GM12878 (cell line): Measurements from ENCODE around the gene PIP5KL1. TPM values are rescaled to one million over a fixed set of nuclear protein-coding genes. Genes with fewer than 3 reads are reported as not detected.
A peak's percentile ranks its signal among the peaks of the same experiment; 100 is the strongest.

Source experiments
- ATAC-seq: fragments of 200-7000 bp; cut with Tn5 transposase; 3 replicates; pipeline ENCODE4 v1.9.1; 2020; ENCODE audit warnings: mild to moderate bottlenecking, moderate library complexity
- BruUV-seq: library from RNA; stranded (reverse); fragments of 400-500 nt; replicated peaks from 2 replicates; lab custom pipeline; 2021; lab: Mats Ljungman, UMichigan
- CTCF ChIA-PET: fragments of 300-600 bp; sonication (Branson Sonifier 250); formaldehyde crosslinking; extraction: SDS; loops from one replicate; lab custom pipeline; 2021; ENCODE audit warnings: inconsistent platforms; lab: Yijun Ruan, JAX
- POLR2A ChIA-PET: fragments of 350-600 bp; formaldehyde crosslinking; extraction: SDS; loops from one replicate; lab custom pipeline; 2021; ENCODE audit warnings: inconsistent platforms; lab: Charles Lee
- RAD21 ChIA-PET: fragments of 300-600 bp; sonication (Branson Sonifier 250); formaldehyde crosslinking; loops from one replicate; lab custom pipeline; 2023; ENCODE audit warnings: antibody characterized with exemption; ENCODE audit not compliant: unreplicated experiment; lab: Charles Lee
- SMC1A ChIA-PET: fragments of 300-600 bp; sonication (Branson Sonifier 250); formaldehyde crosslinking; loops from one replicate; lab custom pipeline; 2023; ENCODE audit not compliant: unreplicated experiment, uncharacterized antibody; lab: Charles Lee
- DNase-seq: peaks from one replicate; pipeline ENCODE4 v3.0.0-alpha.2; 2011; ENCODE audit warnings: low read depth, low spot score
- FAIRE-seq: peaks from 3 replicates; lab custom pipeline; 2011; peaks lifted over from hg19 to GRCh38; lab: Jason Lieb, UNC
- H2AFZ ChIP-seq: 2 replicates; pipeline ENCODE4 v1.6.0; 2011; ENCODE audit warnings: low read depth, low read length, control low read depth; ENCODE audit not compliant: control insufficient read depth
- H3K27ac ChIP-seq: 2 replicates; pipeline ENCODE4 v1.5.1; 2011; ENCODE audit warnings: control low read depth; ENCODE audit not compliant: control insufficient read depth, insufficient read depth
- H3K27me3 ChIP-seq, 2 experiments: replicated peaks in 1 of 2; 2 replicates each; pipeline versions ENCODE4 v1.6.0 to v1.6.1; 2011; ENCODE audit warnings: low read length in 1 of 2; ENCODE audit not compliant: control insufficient read depth in 2 of 2, insufficient read depth in 2 of 2
- H3K36me3 ChIP-seq, 2 experiments: 2 replicates each; pipeline ENCODE4 v1.5.1; 2011; ENCODE audit warnings: low read length in 1 of 2; ENCODE audit not compliant: control insufficient read depth in 2 of 2, insufficient read depth in 2 of 2
- H3K4me1 ChIP-seq: 2 replicates; pipeline ENCODE4 v1.6.1; 2011; ENCODE audit warnings: mild to moderate bottlenecking, low read length, moderate library complexity, mixed read lengths; ENCODE audit not compliant: control insufficient read depth, insufficient read depth
- H3K4me2 ChIP-seq: 2 replicates; pipeline ENCODE4 v1.6.0; 2011; ENCODE audit warnings: control low read depth; ENCODE audit not compliant: control insufficient read depth, insufficient read depth
- H3K4me3 ChIP-seq: fragments of 200-600 bp; sonication (generic); 2 replicates; pipeline ENCODE4 v1.5.1; 2016
- H3K79me2 ChIP-seq: 2 replicates; pipeline ENCODE4 v1.6.0; 2011; ENCODE audit warnings: low read length; ENCODE audit not compliant: control insufficient read depth, insufficient read depth
- H3K9ac ChIP-seq: 2 replicates; pipeline ENCODE4 v1.8.0; 2011; ENCODE audit warnings: low read length, control low read depth, mixed read lengths; ENCODE audit not compliant: control insufficient read depth, insufficient read depth
- H3K9me3 ChIP-seq: replicated peaks from 3 replicates; pipeline ENCODE4 v1.5.1; 2011; ENCODE audit warnings: mild to moderate bottlenecking, low read length; ENCODE audit not compliant: control insufficient read depth, insufficient read depth
- H4K20me1 ChIP-seq: 2 replicates; pipeline ENCODE4 v1.6.0; 2011; ENCODE audit not compliant: control insufficient read depth, insufficient read depth
- EED ChIP-seq: sonication (generic); IDR thresholded peaks from 2 replicates; pipeline ENCODE4 v1.6.1; 2016; ENCODE audit warnings: antibody characterized with exemption, low read depth
- IKZF2 ChIP-seq, 2 experiments: fragments of 450-650 bp; IDR thresholded peaks; 2 replicates each; pipeline ENCODE4 v1.6.1; 2017; ENCODE audit warnings: mild to moderate bottlenecking in 2 of 2, moderate library complexity in 2 of 2
- MEF2B ChIP-seq: fragments of 450-650 bp; IDR thresholded peaks from 2 replicates; pipeline ENCODE4 v1.6.1; 2018; ENCODE audit warnings: mild to moderate bottlenecking, moderate library complexity; ENCODE audit not compliant: partially characterized antibody, poor library complexity, severe bottlenecking
- SMAD1 ChIP-seq: fragments of 450-650 bp; IDR thresholded peaks from 2 replicates; pipeline ENCODE4 v1.6.1; 2018; ENCODE audit warnings: mild to moderate bottlenecking, low read depth; ENCODE audit not compliant: partially characterized antibody
- TAF1 ChIP-seq: IDR thresholded peaks from 2 replicates; pipeline ENCODE4 v1.6.1; 2011; ENCODE audit warnings: mild to moderate bottlenecking, low read depth, low read length, borderline replicate concordance
- TARDBP ChIP-seq: IDR thresholded peaks from 2 replicates; pipeline ENCODE4 v1.6.1; 2016; ENCODE audit warnings: borderline replicate concordance
- YBX1 ChIP-seq: fragments of 450-650 bp; IDR thresholded peaks from 2 replicates; pipeline ENCODE4 v1.6.1; 2016; ENCODE audit warnings: antibody characterized with exemption
- ZNF592 ChIP-seq: fragments of 450-650 bp; IDR thresholded peaks from 2 replicates; pipeline ENCODE4 v1.6.1; 2017; ENCODE audit warnings: mild to moderate bottlenecking, moderate library complexity
- WGBS: methylation state at CpG from one replicate; pipeline ENCODE4 v1.1.6; 2016; ENCODE audit warnings: low lambda C conversion rate; ENCODE audit not compliant: insufficient replicate concordance, insufficient coverage; ENCODE audit errors: missing lambda C conversion rate; 5-methylcytosine and 5-hydroxymethylcytosine counted together
- in situ Hi-C: fragments of 300-500 bp; cut with MboI; formaldehyde crosslinking; loops from 9 replicates; pipeline ENCODE4 v1.14.3; 2018; ENCODE audit warnings: mixed read lengths
- intact Hi-C: fragments of 100-400 bp; cut with micrococcal nuclease; formaldehyde crosslinking; loops from one replicate; pipeline ENCODE4 v1.14.2; 2022; ENCODE audit not compliant: unreplicated experiment
- polyA plus RNA-seq, 11 experiments: library from polyadenylated mRNA; depleted of rRNA in 4 of 11; unstranded in 6 of 11; stranded (reverse) in 5 of 11; fragments of >200 nt; fragmentation: Nextera tagmentation in 4 of 11; fragmentation: Illumina TruSeq in 1 of 11; extraction: Ambion mirVana in 4 of 11; extraction: Trizol in 1 of 11; gene quantifications; 1 replicate in 1 of 11; 2 replicates in 10 of 11; pipeline versions ENCODE4 v1.2.1 to v1.2.3, GENCODE V29; 2011 to 2016; ENCODE audit warnings: inconsistent platforms in 2 of 11, missing spikeins in 2 of 11, low read depth in 1 of 11
- total RNA-seq, 4 experiments: library from RNA; depleted of rRNA in 3 of 4; stranded (reverse); fragments of >200 nt in 3 of 4; fragmentation: Illumina TruSeq in 1 of 4; extraction: Trizol in 1 of 4; gene quantifications; 2 replicates each; pipeline versions ENCODE4 v1.2.1 to v1.2.3, GENCODE V29; 2013 to 2021
- TF ChIP-seq, protein P1 (sequence below): IDR thresholded peaks from 2 replicates; pipeline ENCODE4 v1.6.1; 2012; ENCODE audit warnings: mild to moderate bottlenecking, low read depth, low read length
- TF ChIP-seq, protein P2 (sequence below), 3 experiments: IDR thresholded peaks in 2 of 3; conservative IDR thresholded peaks in 1 of 3; 2 replicates each; pipeline ENCODE4 v1.5.1; 2011; ENCODE audit warnings: low read depth in 3 of 3, low read length in 3 of 3, mild to moderate bottlenecking in 3 of 3, control low read depth in 2 of 3, moderate library complexity in 2 of 3, inconsistent platforms in 1 of 3, mixed read lengths in 1 of 3; ENCODE audit not compliant: control insufficient read depth in 2 of 3, insufficient read depth in 1 of 3; ENCODE audit errors: extremely low read depth in 1 of 3

The PIP5KL1 gene
- total and polyA plus RNA-seq, 10 of the 15 experiments (the other 5 are each of a cell fraction or from before 2014, with no cell fraction given) = 0.04 to 0.67 (median 0.43) TPM; not detected in 2

DNA sequence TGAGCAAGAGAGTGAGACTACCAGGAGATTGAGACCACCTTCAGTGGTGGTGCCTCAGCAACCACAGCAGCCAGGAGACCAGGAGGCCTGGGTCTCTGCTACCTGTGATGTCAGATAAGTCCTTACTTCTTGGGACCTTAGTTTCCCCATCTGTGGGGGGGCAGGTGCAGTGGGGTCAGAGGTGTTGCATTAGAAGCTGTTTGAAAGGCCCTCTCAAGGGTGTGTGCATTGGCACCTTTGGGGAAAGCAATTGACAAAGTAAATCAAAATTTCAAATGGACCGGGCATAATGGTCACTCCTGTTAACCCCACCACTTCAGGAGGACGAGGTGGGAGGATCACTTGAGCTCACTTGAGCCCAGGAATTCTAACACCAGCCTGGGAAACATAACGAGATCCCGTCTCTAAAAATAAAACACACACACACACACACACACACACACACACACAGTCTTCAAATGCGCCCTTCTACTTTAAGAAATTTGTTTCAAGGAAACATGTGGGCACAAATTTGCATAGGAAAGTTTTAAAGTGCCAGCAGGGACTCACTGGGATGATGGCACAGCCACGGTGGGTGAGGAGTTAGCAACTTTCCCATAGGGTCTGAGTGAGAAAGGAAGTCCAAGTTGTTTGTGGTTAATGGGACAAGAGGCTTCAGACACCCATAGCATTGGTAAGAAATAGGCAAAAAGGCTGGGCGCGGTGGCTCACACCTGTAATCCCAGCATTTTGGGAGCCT, 51.8 kb downstream of the PIP5KL1 start (continued):
- TF ChIP-seq, protein P1, sequence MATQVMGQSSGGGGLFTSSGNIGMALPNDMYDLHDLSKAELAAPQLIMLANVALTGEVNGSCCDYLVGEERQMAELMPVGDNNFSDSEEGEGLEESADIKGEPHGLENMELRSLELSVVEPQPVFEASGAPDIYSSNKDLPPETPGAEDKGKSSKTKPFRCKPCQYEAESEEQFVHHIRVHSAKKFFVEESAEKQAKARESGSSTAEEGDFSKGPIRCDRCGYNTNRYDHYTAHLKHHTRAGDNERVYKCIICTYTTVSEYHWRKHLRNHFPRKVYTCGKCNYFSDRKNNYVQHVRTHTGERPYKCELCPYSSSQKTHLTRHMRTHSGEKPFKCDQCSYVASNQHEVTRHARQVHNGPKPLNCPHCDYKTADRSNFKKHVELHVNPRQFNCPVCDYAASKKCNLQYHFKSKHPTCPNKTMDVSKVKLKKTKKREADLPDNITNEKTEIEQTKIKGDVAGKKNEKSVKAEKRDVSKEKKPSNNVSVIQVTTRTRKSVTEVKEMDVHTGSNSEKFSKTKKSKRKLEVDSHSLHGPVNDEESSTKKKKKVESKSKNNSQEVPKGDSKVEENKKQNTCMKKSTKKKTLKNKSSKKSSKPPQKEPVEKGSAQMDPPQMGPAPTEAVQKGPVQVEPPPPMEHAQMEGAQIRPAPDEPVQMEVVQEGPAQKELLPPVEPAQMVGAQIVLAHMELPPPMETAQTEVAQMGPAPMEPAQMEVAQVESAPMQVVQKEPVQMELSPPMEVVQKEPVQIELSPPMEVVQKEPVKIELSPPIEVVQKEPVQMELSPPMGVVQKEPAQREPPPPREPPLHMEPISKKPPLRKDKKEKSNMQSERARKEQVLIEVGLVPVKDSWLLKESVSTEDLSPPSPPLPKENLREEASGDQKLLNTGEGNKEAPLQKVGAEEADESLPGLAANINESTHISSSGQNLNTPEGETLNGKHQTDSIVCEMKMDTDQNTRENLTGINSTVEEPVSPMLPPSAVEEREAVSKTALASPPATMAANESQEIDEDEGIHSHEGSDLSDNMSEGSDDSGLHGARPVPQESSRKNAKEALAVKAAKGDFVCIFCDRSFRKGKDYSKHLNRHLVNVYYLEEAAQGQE = no peak
- TF ChIP-seq TAF1 = no peak
- TF ChIP-seq TARDBP = no peak

- CTCF ChIA-PET = interaction anchor here (1.9 kb wide), 1 partner anchor 9 kb away, joined by 7 read pairs; no protein-coding TSS in a partner anchor
- TF ChIP-seq SMAD1 = no peak
- TF ChIP-seq ZNF592 = no peak
- no peak for TF ChIP-seq YBX1
- no peak for TF ChIP-seq EED
- no peak for TF ChIP-seq MEF2B
- TF ChIP-seq, protein P2, sequence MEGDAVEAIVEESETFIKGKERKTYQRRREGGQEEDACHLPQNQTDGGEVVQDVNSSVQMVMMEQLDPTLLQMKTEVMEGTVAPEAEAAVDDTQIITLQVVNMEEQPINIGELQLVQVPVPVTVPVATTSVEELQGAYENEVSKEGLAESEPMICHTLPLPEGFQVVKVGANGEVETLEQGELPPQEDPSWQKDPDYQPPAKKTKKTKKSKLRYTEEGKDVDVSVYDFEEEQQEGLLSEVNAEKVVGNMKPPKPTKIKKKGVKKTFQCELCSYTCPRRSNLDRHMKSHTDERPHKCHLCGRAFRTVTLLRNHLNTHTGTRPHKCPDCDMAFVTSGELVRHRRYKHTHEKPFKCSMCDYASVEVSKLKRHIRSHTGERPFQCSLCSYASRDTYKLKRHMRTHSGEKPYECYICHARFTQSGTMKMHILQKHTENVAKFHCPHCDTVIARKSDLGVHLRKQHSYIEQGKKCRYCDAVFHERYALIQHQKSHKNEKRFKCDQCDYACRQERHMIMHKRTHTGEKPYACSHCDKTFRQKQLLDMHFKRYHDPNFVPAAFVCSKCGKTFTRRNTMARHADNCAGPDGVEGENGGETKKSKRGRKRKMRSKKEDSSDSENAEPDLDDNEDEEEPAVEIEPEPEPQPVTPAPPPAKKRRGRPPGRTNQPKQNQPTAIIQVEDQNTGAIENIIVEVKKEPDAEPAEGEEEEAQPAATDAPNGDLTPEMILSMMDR (IDR thresholded peaks at IDR 0.05 in 2 of 3, conservative IDR thresholded peaks at IDR 0.05 in 1 of 3; ENCODE audit: control insufficient read depth in 2 of 3, extremely low read depth in 1 of 3, insufficient read depth in 1 of 3, low read depth in 3 of 3, low read length in 3 of 3) = no peak
- no peak for TF ChIP-seq IKZF2 (IDR thresholded peaks at IDR 0.05)
Measured at GRCh38 chr9:127878001-127878651, 52.5 kb downstream of the PIP5KL1 start.

More at GRCh38 chr9:127878001-127878651, 52.5 kb downstream of the PIP5KL1 start:
- intact Hi-C loops = no loop called here
- no peak overlapping the region for H3K27ac ChIP-seq
- H3K79me2 ChIP-seq = no peaks in the 10 kb centered on the region
- WGBS = 90% methylated on average over 18 of the region's 18 CpGs
- no peaks in the 10 kb centered on the region; a peak in 1 of 4 replicates for H3K27me3 ChIP-seq
- in situ Hi-C loops = no loop called here
- no peak overlapping the region for H3K4me3 ChIP-seq
- no peaks in the 10 kb centered on the region for H4K20me1 ChIP-seq
- ChIA-PET POLR2A (interaction anchor here (0.8 kb wide), 1 partner anchor 9 kb away, joined by 3 read pairs; no protein-coding TSS in a partner anchor), SMC1A (interaction anchor here (1.8 kb wide), 1 partner anchor 42 kb away, joined by 4 read pairs; no protein-coding TSS in a partner anchor), RAD21 (no interaction called here)
- no peak overlapping the region; the same call in 1 of the 2 replicates for H2AFZ ChIP-seq
- no peak for FAIRE-seq
- ATAC-seq = no peak
- H3K9me3 ChIP-seq = no peaks in the 10 kb centered on the region
- no peak overlapping the region for H3K9ac ChIP-seq
- H3K4me1 ChIP-seq = peaks cover 5% of the 10 kb centered on the region; the same call in 1 of the 2 replicates
- peak overlapping the region; percentile 54; the same call in 1 of the 2 replicates for H3K4me2 ChIP-seq
- BruUV-seq = no TSS peak
- H3K36me3 ChIP-seq = no peaks in the 10 kb centered on the region
- no peak for DNase-seq
